ENCODE results near the gene PSMG4. TPM values are rescaled to one million over a fixed set of nuclear protein-coding genes. Genes with fewer than 3 reads are reported as not detected.
A peak's percentile ranks its signal among the peaks of the same experiment; 100 is the strongest.

The PSMG4 gene
- total and polyA plus RNA-seq, 2 of the 8 experiments (the other 6 are each of a cell fraction or from before 2014, with no cell fraction given) = 40.6 to 113 TPM

- TF ChIP-seq KDM1A (IDR thresholded peaks at IDR 0.05; ENCODE audit: borderline replicate concordance, low read length) = no peak
- no peak for TF ChIP-seq JUN (IDR thresholded peaks at IDR 0.05; ENCODE audit: low read depth, low read length)
- 0 out of 2 replicates have a peak, but pooled peaks have one; percentile 30 for TF ChIP-seq MAX (IDR thresholded peaks at IDR 0.05)
- TF ChIP-seq SP4 (IDR thresholded peaks at IDR 0.05; ENCODE audit: low read length) = 0 out of 2 replicates have a peak, but pooled peaks have one; percentile 30
- TF ChIP-seq CHD1 (IDR thresholded peaks at IDR 0.05; ENCODE audit: low read depth, low read length) = no peak
- no peak for TF ChIP-seq NANOG (IDR thresholded peaks at IDR 0.05; ENCODE audit: insufficient read depth, low read depth, low read length, poor library complexity, severe bottlenecking)
- TF ChIP-seq YY1 (IDR thresholded peaks at IDR 0.05; ENCODE audit: low read depth, low read length) = no peak
- TF ChIP-seq SAP30 (IDR thresholded peaks at IDR 0.05; ENCODE audit: insufficient read depth, insufficient replicate concordance, low read length) = no peak
- TF ChIP-seq SIN3A (conservative IDR thresholded peaks at IDR 0.05 in 1 of 2, IDR thresholded peaks at IDR 0.05 in 1 of 2; ENCODE audit: low read depth in 1 of 2, low read length in 2 of 2) = peak in 1 of 2 experiments; percentile 58; a peak in 1 of 4 replicates
- TF ChIP-seq RAD21 (IDR thresholded peaks at IDR 0.05 in 1 of 2, conservative IDR thresholded peaks at IDR 0.05 in 1 of 2; ENCODE audit: low read depth in 2 of 2, low read length in 2 of 2) = peak; percentile 81 to 89
These were observed 7.1 kb upstream of the PSMG4 start (continued) for GRCh38 chr6:3251462-3252314.

Data from H1 (cell line).